GM13977 (cell line): ENCODE results near the gene NPTX1.

Experiments used
- DNase-seq: peaks from one replicate; pipeline ENCODE4 v3.0.0; 2012; ENCODE audit warnings: low spot score
- CTCF ChIP-seq: IDR thresholded peaks from 2 replicates; pipeline ENCODE4 v1.5.1; 2012; ENCODE audit warnings: mild to moderate bottlenecking, control low read depth; ENCODE audit not compliant: insufficient read depth; ENCODE audit errors: extremely low read depth, missing control alignments
- in situ Hi-C: fragments of 300-500 bp; cut with MboI; formaldehyde crosslinking; loops from one replicate; pipeline ENCODE4 v1.12.0; 2022; ENCODE audit warnings: low sequenced_read_pairs, low pct_unique_long_range_greater_than_20kb, mixed read lengths, inconsistent platforms; ENCODE audit not compliant: unreplicated experiment

The NPTX1 gene

GRCh38 chr17:80475910-80476876, at the start of gene NPTX1:
NPTX1 (minus strand) TSS chr17:80476607; CDS start chr17:80476446, 161 bp downstream.
- no peak for TF ChIP-seq CTCF

GRCh38 chr17:80523956-80524712, 47.7 kb upstream of the NPTX1 start:
- no peak for TF ChIP-seq CTCF
- no peak for DNase-seq
- in situ Hi-C loops: no loop called here

More at GRCh38 chr17:80475910-80476876, at the start of gene NPTX1:
- peak; percentile 71 for DNase-seq
- in situ Hi-C loops: no loop called here

GRCh38 chr17:80523054-80523744, 46.8 kb upstream of the NPTX1 start:
- in situ Hi-C loops: no loop called here
- DNase-seq: no peak
- TF ChIP-seq CTCF: no peak

GRCh38 chr17:80520810-80521455, 44.5 kb upstream of the NPTX1 start:
- TF ChIP-seq CTCF: no peak
- DNase-seq: no peak
- in situ Hi-C loops: no loop called here

- no peak for TF ChIP-seq CTCF
Observed at GRCh38 chr17:80519091-80519781, 42.8 kb upstream of the NPTX1 start.

More at GRCh38 chr17:80519091-80519781, 42.8 kb upstream of the NPTX1 start:
- DNase-seq: no peak
- in situ Hi-C loops: no loop called here
